Measurements from ENCODE around the gene TOLLIP.

TOLLIP gene

GRCh38 chr11:1231396-1232020, 77.9 kb downstream of the TOLLIP start:
- DNase-seq (ENCODE audit: low read depth), result no peak

DNA sequence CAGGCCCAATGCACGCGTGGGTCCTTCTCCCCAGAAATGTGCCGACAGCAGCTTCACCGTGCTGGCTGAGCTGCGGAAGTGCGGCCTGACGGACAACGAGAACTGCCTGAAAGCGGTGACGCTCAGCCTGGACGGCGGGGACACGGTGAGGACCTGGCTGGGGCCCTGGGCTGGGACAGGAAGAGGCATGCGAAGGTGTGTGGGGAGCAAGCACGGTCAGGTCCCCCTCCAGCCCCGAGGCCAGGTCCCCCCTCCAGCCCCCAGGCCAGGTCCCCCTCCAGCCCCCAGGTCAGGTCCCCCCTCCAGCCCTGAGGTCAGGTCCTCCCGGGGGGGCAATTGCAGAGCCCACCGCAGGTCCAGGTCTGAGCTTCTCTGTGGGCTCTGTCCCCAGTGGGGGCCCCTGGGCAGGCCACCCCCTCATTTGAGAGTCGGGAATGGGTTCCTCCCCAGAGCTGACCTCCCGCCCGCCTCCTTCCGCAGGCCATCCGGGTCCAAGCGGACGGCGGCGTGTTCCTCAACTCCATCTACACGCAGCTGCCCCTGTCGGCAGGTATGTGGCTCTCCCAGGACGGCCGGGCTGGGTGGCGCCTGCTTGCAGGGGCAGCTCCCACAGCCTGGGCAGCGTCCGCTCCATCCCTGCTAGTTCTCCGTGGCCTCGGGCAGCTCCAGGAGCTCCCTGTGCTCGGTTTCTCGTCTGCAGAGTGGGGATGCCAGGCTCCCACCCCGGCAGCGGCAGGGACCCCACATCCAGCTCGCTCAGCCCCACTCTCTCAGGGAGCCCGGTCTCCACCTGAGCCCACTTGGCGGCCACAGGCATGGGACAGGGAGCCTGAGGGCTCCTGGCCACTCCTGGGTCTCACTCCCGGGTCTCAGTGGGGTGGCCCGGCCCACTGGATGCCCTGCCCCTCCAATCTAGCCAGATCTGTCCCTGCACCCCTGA, 78.7 kb downstream of the TOLLIP start:
- no peak for DNase-seq (ENCODE audit: low read depth)

GRCh38 chr11:1230121-1230455, 79.3 kb downstream of the TOLLIP start:
- no peak for DNase-seq (ENCODE audit: low read depth)

GRCh38 chr11:1229471-1230120, 79.8 kb downstream of the TOLLIP start:
- no peak for DNase-seq (ENCODE audit: low read depth)

GRCh38 chr11:1228921-1229451, 80.4 kb downstream of the TOLLIP start:
- no peak for DNase-seq (ENCODE audit: low read depth)

DNA sequence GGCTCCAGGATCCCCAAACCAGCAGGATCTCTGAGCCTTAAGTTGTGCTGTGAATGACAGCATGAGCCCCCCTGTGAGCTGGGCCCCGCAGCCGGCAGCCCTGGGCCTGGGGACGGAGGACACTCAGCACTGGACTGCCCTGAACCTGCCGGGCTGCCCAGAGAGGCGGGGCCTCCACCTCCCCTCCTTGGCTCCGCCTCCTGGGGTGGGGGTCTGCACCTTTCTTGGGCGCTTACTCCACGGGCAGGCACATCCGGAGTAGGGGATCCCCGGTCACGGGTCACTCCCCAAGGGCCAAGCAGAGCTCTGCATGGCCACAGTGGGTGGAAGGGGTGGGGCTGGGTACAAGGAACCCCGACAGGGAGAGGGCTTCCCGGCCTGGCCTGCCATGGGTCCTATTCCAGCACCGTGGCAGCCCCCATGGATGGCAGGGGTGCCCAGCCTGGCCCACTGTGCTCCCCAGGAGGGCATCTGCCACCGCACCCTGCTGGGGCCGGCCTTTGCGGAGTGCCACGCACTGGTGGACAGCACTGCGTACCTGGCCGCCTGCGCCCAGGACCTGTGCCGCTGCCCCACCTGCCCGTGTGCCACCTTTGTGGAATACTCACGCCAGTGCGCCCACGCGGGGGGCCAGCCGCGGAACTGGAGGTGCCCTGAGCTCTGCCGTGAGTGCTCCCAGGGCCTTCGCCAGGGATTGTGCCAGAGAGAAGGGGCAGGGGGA, 81.2 kb downstream of the TOLLIP start:
- DNase-seq (ENCODE audit: low read depth), result no peak

DNA sequence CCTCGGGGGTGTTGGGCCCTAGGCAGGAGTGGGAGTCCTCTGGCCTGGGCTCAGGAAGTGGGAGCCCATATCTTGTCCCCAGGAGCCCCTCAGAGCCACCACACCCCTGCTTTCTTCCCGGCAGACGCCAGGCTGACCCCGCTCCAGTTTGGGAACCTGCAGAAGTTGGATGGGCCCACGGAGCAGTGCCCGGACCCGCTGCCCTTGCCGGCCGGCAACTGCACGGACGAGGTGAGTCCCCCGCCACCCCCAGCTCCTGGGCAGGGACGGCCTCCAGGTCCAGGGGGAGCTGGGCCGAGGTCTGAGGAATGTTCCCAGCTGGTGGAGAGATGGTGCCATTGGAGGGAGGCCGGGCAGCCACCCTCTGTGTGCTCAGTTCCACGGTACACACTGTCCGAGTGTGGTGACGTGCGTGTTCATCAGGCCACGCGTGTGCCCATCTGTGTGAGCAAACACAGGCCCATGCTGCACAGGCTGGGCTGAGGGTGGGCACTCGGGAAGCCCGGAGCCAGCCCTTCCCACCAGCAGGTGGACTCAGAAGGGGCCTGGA, 81.8 kb downstream of the TOLLIP start:
- DNase-seq (ENCODE audit: low read depth), result no peak

DNA sequence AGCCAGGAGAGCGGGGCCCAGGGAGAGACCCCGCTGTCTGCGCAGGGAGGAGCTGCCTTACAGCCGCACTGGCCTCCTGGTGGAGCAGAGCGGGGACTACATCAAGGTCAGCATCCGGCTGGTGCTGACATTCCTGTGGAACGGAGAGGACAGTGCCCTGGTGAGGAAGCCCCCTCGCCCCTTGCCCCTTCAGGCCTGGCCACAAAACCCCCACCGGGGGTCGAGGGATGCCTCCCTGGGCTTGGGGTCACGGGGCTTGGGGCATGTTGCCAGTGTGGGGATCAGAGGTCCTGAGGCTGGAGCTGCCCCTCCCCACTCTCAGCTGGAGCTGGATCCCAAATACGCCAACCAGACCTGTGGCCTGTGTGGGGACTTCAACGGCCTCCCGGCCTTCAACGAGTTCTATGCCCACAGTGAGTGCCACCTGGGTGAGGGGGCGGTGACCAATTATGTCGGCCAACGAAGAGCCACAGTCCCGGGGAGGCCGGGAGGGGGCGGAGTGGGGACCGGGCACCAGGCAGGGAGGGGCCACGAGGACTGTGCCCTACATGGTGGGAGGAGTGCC, 82.4 kb downstream of the TOLLIP start:
- DNase-seq (ENCODE audit: low read depth), result no peak

- DNase-seq (ENCODE audit: low read depth), result no peak
Measured at GRCh38 chr11:1226226-1226985, 83.0 kb downstream of the TOLLIP start.

- DNase-seq (ENCODE audit: low read depth), result no peak
Measured at GRCh38 chr11:1225386-1226225, 83.8 kb downstream of the TOLLIP start.

DNA sequence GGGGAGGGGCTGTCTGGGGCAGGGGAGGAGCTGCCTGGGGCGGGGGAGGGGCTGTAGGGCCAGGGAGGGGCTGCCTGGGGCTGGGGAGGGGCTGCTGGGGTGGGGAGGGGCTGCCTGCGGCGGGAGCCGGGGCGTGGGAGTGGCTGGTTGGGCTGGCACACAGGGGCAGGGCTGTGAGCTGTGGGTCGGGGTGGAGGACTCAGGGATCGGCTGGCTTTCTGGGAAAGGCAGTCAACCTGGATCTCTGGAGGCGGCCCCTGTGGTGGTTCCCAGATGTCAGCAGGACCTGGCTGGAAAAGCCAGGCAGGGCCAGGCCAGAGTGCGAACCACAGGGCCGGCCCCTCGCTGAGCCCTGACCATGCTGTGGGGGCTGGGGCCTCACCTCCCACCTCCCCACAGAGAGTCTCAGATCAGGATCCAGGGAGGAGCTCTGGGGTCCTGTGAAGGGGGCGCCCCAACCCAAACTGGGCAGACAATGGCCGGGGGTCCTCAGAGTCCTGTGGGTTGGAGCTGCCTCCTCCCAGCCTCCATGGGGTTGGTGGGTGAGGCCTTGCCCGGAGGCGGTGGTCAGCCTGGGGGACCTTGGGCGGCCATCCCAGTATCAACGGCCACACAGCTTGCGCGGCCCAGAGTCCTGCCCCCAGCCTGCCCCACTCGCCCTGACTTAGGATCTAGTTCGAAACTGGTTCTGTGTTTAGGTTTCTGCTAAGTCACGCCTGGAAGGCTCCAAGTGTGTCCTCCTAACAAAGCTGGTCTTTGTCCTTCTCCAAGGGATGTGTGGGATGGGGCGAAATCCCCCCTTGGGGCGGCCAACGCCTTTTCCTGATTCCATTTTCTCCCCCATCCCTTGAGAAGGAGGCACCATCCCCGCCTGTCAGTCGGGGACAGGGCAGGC, 84.7 kb downstream of the TOLLIP start:
- no peak for DNase-seq (ENCODE audit: low read depth)
